AG04449 (cell line): ENCODE results near the gene SLC35A2.
A peak's percentile ranks its signal among the peaks of the same experiment; 100 is the strongest.
"Not testable (repeated sequence)": the region's sequence is repeated elsewhere in the genome, so short reads cannot be mapped to it uniquely, and the experiment has no call there.

Source experiments
- CTCF ChIA-PET: fragments of 350-600 bp; formaldehyde crosslinking; extraction: SDS; loops from one replicate; lab custom pipeline; 2021; ENCODE audit warnings: antibody characterized with exemption; lab: Yijun Ruan, JAX
- POLR2A ChIA-PET: fragments of 400-600, 350-600 bp; formaldehyde crosslinking; extraction: SDS; loops from one replicate; lab custom pipeline; 2020; ENCODE audit warnings: antibody characterized with exemption, inconsistent platforms; lab: Yijun Ruan, JAX
- DNase-seq: peaks from one replicate; pipeline ENCODE4 v3.0.0-alpha.2; 2010; ENCODE audit warnings: low read depth, low spot score
- H3K4me3 ChIP-seq: 2 replicates; pipeline ENCODE4 v1.5.1; 2011; ENCODE audit warnings: low read depth, mild to moderate bottlenecking, control low read depth, low read length
- CTCF ChIP-seq: IDR thresholded peaks from one replicate; pipeline ENCODE4 v1.5.1; 2011; ENCODE audit warnings: mild to moderate bottlenecking, moderate library complexity, low read length, control low read depth, inconsistent platforms; ENCODE audit not compliant: insufficient read depth; ENCODE audit errors: missing control alignments

SLC35A2 gene

GRCh38 chrX:48890934-48891401 is 20.5 kb downstream of the SLC35A2 start:
- TF ChIP-seq CTCF: no peak
- peak overlapping the region; percentile 55 for H3K4me3 ChIP-seq
- no peak for DNase-seq
- ChIA-PET CTCF (interaction anchor here (1.3 kb wide), 1 partner anchor 25 kb away, joined by 5 read pairs; no protein-coding TSS in a partner anchor), POLR2A (no interaction called here)

- no peak for DNase-seq
- POLR2A ChIA-PET: no interaction called here
- TF ChIP-seq CTCF: no peak
- CTCF ChIA-PET: no interaction called here
- peak overlapping the region; percentile 55 for H3K4me3 ChIP-seq
These were observed 21.0 kb downstream of the SLC35A2 start for GRCh38 chrX:48890296-48890925.

- CTCF ChIA-PET, POLR2A ChIA-PET, H3K4me3 ChIP-seq, DNase-seq: not testable (repeated sequence)
These were observed 24.9 kb downstream of the SLC35A2 start for GRCh38 chrX:48886586-48886985.

- POLR2A ChIA-PET: no interaction called here
- no peak for DNase-seq
- CTCF ChIA-PET: no interaction called here
- no peak for TF ChIP-seq CTCF
- no peak overlapping the region for H3K4me3 ChIP-seq
These were observed 27.7 kb downstream of the SLC35A2 start for GRCh38 chrX:48883729-48884128.

- DNase-seq, POLR2A ChIA-PET, H3K4me3 ChIP-seq, CTCF ChIA-PET: not testable (repeated sequence)
These were observed 34.5 kb downstream of the SLC35A2 start for GRCh38 chrX:48876944-48877343.

GRCh38 chrX:48872017-48872416 is 39.4 kb downstream of the SLC35A2 start:
- H3K4me3 ChIP-seq, POLR2A ChIA-PET, DNase-seq, CTCF ChIA-PET: not testable (repeated sequence)

- no peak overlapping the region for H3K4me3 ChIP-seq
- CTCF ChIA-PET: no interaction called here
- POLR2A ChIA-PET: no interaction called here
- DNase-seq: no peak
- no peak for TF ChIP-seq CTCF
These were observed 47.2 kb downstream of the SLC35A2 start for GRCh38 chrX:48864210-48864609.

- ChIA-PET CTCF (no interaction called here), POLR2A (no interaction called here)
- no peak overlapping the region for H3K4me3 ChIP-seq
- TF ChIP-seq CTCF: peak; percentile 21
- DNase-seq: no peak
These were observed 56.5 kb downstream of the SLC35A2 start for GRCh38 chrX:48854898-48855297.

GRCh38 chrX:48854121-48854804 is 57.2 kb downstream of the SLC35A2 start:
- POLR2A ChIA-PET, DNase-seq, CTCF ChIA-PET, H3K4me3 ChIP-seq: not testable (repeated sequence)

GRCh38 chrX:48853494-48853893 is 58.0 kb downstream of the SLC35A2 start:
- POLR2A ChIA-PET, DNase-seq, CTCF ChIA-PET: not testable (repeated sequence)

More at GRCh38 chrX:48853494-48853893, 58.0 kb downstream of the SLC35A2 start:
- H3K4me3 ChIP-seq: not testable (repeated sequence)
